H1 (cell line): ENCODE data around the gene NOS1AP. TPM values are rescaled to one million over a fixed set of nuclear protein-coding genes. Genes with fewer than 3 reads are reported as not detected.

Experiments used
- CTCF ChIA-PET: fragments of 300-600 bp; sonication (Branson Sonifier 250); formaldehyde crosslinking; loops from one replicate; lab custom pipeline; 2021; ENCODE audit not compliant: partially characterized antibody; lab: Charles Lee
- POLR2A ChIA-PET: fragments of 300-600 bp; sonication (Branson Sonifier 250); formaldehyde crosslinking; loops from one replicate; lab custom pipeline; 2021; ENCODE audit warnings: inconsistent platforms; ENCODE audit not compliant: partially characterized antibody; lab: Charles Lee
- DNase-seq, 2 experiments: peaks; one replicate each; pipeline versions ENCODE4 v3.0.0 to v3.0.0-alpha.2; 2010 to 2022; ENCODE audit warnings: low spot score in 2 of 2, low read depth in 1 of 2, mixed read lengths in 1 of 2
- FAIRE-seq: peaks from 2 replicates; lab custom pipeline; 2011; peaks lifted over from hg19 to GRCh38; lab: Jason Lieb, UNC
- H2AFZ ChIP-seq: 2 replicates; pipeline ENCODE4 v1.8.1; 2012; ENCODE audit warnings: low read length, inconsistent platforms
- H2AK5ac ChIP-seq: 2 replicates; pipeline ENCODE4 v1.6.1; 2013; ENCODE audit warnings: low read depth, low read length
- H2BK120ac ChIP-seq: replicated peaks from 2 replicates; pipeline ENCODE3; 2013; ENCODE audit warnings: low read depth, low read length, inconsistent platforms
- H2BK12ac ChIP-seq: 2 replicates; pipeline ENCODE4 v1.6.1; 2013; ENCODE audit warnings: low read depth, low read length
- H2BK15ac ChIP-seq: 2 replicates; pipeline ENCODE4 v1.6.1; 2013; ENCODE audit warnings: low read length
- H2BK20ac ChIP-seq: 2 replicates; pipeline ENCODE4 v1.6.1; 2013; ENCODE audit warnings: low read length
- H2BK5ac ChIP-seq: 2 replicates; pipeline ENCODE4 v1.6.1; 2013; ENCODE audit warnings: low read depth, low read length
- H3K14ac ChIP-seq: 2 replicates; pipeline ENCODE4 v1.6.1; 2013; ENCODE audit warnings: inconsistent platforms; ENCODE audit not compliant: insufficient read length
- H3K18ac ChIP-seq: 2 replicates; pipeline ENCODE4 v1.6.1; 2013; ENCODE audit warnings: low read length; ENCODE audit errors: extremely low read depth
- H3K23ac ChIP-seq: 2 replicates; pipeline ENCODE4 v1.6.1; 2013; ENCODE audit warnings: inconsistent platforms; ENCODE audit not compliant: insufficient read length
- H3K23me2 ChIP-seq: 2 replicates; pipeline ENCODE4 v1.6.1; 2013; ENCODE audit warnings: low read depth, low read length
- H3K27ac ChIP-seq: 2 replicates; pipeline ENCODE4 v1.6.1; 2011; ENCODE audit warnings: low read depth, low read length, inconsistent platforms
- H3K27me3 ChIP-seq, 4 experiments: replicated peaks in 1 of 4; 1 replicate in 1 of 4; 2 replicates in 3 of 4; pipeline versions ENCODE4 v1.6.1 to v1.8.1; 2011 to 2013; ENCODE audit warnings: low read length in 3 of 4, mild to moderate bottlenecking in 3 of 4, inconsistent platforms in 2 of 4, mixed read lengths in 2 of 4, moderate library complexity in 1 of 4; ENCODE audit not compliant: control insufficient read depth in 3 of 4, insufficient read depth in 3 of 4; ENCODE audit errors: extremely low read depth in 1 of 4
- H3K36me3 ChIP-seq, 4 experiments: 2 replicates each; pipeline versions ENCODE4 v1.6.1 to v1.8.1; 2011 to 2013; ENCODE audit warnings: mild to moderate bottlenecking in 4 of 4, low read length in 3 of 4, moderate library complexity in 2 of 4, control low read depth in 1 of 4, inconsistent platforms in 1 of 4; ENCODE audit not compliant: insufficient read depth in 4 of 4, control insufficient read depth in 2 of 4
- H3K4ac ChIP-seq: replicated peaks from 2 replicates; pipeline ENCODE3; 2013; ENCODE audit warnings: low read length, low read depth, mixed read lengths, inconsistent platforms; ENCODE audit not compliant: insufficient read length
- H3K4me1 ChIP-seq, 4 experiments: replicated peaks in 1 of 4; 1 replicate in 1 of 4; 2 replicates in 3 of 4; pipeline versions ENCODE4 v1.6.1 to v1.8.1; 2011 to 2013; ENCODE audit warnings: low read length in 3 of 4, inconsistent platforms in 2 of 4, mixed read lengths in 1 of 4; ENCODE audit not compliant: insufficient read depth in 4 of 4, control insufficient read depth in 3 of 4
- H3K4me2 ChIP-seq, 2 experiments: 2 replicates each; pipeline versions ENCODE4 v1.6.1 to v1.8.1; 2011 to 2013; ENCODE audit warnings: low read depth in 2 of 2, low read length in 2 of 2, control low read depth in 1 of 2, inconsistent platforms in 1 of 2, mild to moderate bottlenecking in 1 of 2; ENCODE audit not compliant: insufficient read depth in 1 of 2
- H3K4me3 ChIP-seq, 4 experiments: fragments of 200-600, 300-600 bp in 1 of 4; sonication (generic), shearing (Covaris generic), sonication (Bioruptor Twin) in 1 of 4; 2 replicates each; pipeline versions ENCODE4 v1.5.1 to v1.8.1; 2011 to 2016; ENCODE audit warnings: low read length in 4 of 4, low read depth in 3 of 4, control low read depth in 2 of 4, inconsistent platforms in 2 of 4, mild to moderate bottlenecking in 2 of 4, mixed read lengths in 1 of 4, moderate library complexity in 1 of 4; ENCODE audit not compliant: insufficient read depth in 2 of 4; ENCODE audit errors: extremely low read depth in 1 of 4
- H3K56ac ChIP-seq: replicated peaks from 2 replicates; pipeline ENCODE3; 2013; ENCODE audit warnings: low read depth, mild to moderate bottlenecking, mixed read lengths, low read length, inconsistent platforms; ENCODE audit not compliant: insufficient read length
- H3K79me1 ChIP-seq: 2 replicates; pipeline ENCODE4 v1.6.1; 2013; ENCODE audit warnings: low read depth, low read length, control low read depth
- H3K79me2 ChIP-seq, 2 experiments: 2 replicates each; pipeline versions ENCODE4 v1.6.1 to v1.8.1; 2012 to 2013; ENCODE audit warnings: low read length in 2 of 2, mild to moderate bottlenecking in 2 of 2, inconsistent platforms in 1 of 2; ENCODE audit not compliant: insufficient read depth in 2 of 2, control insufficient read depth in 1 of 2
- H3K9ac ChIP-seq, 4 experiments: replicated peaks in 1 of 4; 1 replicate in 1 of 4; 2 replicates in 3 of 4; pipeline versions ENCODE4 v1.6.1 to v1.8.1; 2011 to 2013; ENCODE audit warnings: low read depth in 3 of 4, low read length in 3 of 4, control low read depth in 2 of 4, mild to moderate bottlenecking in 2 of 4, moderate library complexity in 2 of 4, inconsistent platforms in 1 of 4; ENCODE audit errors: extremely low read depth in 1 of 4
- H3K9me3 ChIP-seq, 2 experiments: 2 replicates each; pipeline versions ENCODE4 v1.6.1 to v1.8.1; 2012 to 2013; ENCODE audit warnings: mild to moderate bottlenecking in 2 of 2, moderate library complexity in 2 of 2, control low read depth in 1 of 2, inconsistent platforms in 1 of 2, low read depth in 1 of 2, low read length in 1 of 2, mixed read lengths in 1 of 2; ENCODE audit not compliant: insufficient read depth in 2 of 2
- H4K20me1 ChIP-seq, 2 experiments: replicated peaks in 1 of 2; 2 replicates each; pipeline versions ENCODE3 to v1.8.1; 2011 to 2013; ENCODE audit warnings: inconsistent platforms in 2 of 2, low read length in 2 of 2, mild to moderate bottlenecking in 1 of 2; ENCODE audit not compliant: insufficient read depth in 2 of 2, control insufficient read depth in 1 of 2
- H4K5ac ChIP-seq: 2 replicates; pipeline ENCODE4 v1.6.1; 2013; ENCODE audit warnings: low read length, low read depth, mixed read lengths, inconsistent platforms; ENCODE audit not compliant: insufficient read length
- H4K8ac ChIP-seq: 2 replicates; pipeline ENCODE4 v1.8.0; 2013; ENCODE audit warnings: mild to moderate bottlenecking, moderate library complexity, low read length, inconsistent platforms; ENCODE audit not compliant: insufficient read depth; ENCODE audit errors: extremely low read depth
- H4K91ac ChIP-seq: replicated peaks from 2 replicates; pipeline ENCODE3; 2013; ENCODE audit warnings: low read length, mixed read lengths, inconsistent platforms; ENCODE audit not compliant: insufficient read length
- ASH2L ChIP-seq: fragments of 200-600, 300-600 bp; sonication (generic); IDR thresholded peaks from one replicate; pipeline ENCODE4 v1.7.1; 2017; ENCODE audit warnings: low read length
- EP300 ChIP-seq, 2 experiments: IDR thresholded peaks; 1 replicate in 1 of 2; 2 replicates in 1 of 2; pipeline ENCODE4 v1.6.1; 2011 to 2012; ENCODE audit warnings: low read depth in 2 of 2, low read length in 2 of 2, mild to moderate bottlenecking in 2 of 2, borderline replicate concordance in 1 of 2, inconsistent platforms in 1 of 2, moderate library complexity in 1 of 2
- RNF2 ChIP-seq: fragments of 200-900, 300-1000 bp; sonication (generic); IDR thresholded peaks from 2 replicates; pipeline ENCODE4 v1.7.1; 2016; ENCODE audit warnings: borderline replicate concordance, low read depth, mild to moderate bottlenecking, antibody characterized with exemption, low read length; ENCODE audit not compliant: poor library complexity, severe bottlenecking; ENCODE audit errors: missing control alignments
- SIRT6 ChIP-seq: IDR thresholded peaks from one replicate; pipeline ENCODE4 v1.7.1; 2012; ENCODE audit warnings: low read length, inconsistent platforms
- SRF ChIP-seq: IDR thresholded peaks from 2 replicates; pipeline ENCODE4 v1.6.1; 2011; ENCODE audit warnings: mild to moderate bottlenecking, low read depth, low read length, moderate library complexity
- YY1 ChIP-seq: IDR thresholded peaks from 2 replicates; pipeline ENCODE4 v1.6.1; 2011; ENCODE audit warnings: low read depth, mild to moderate bottlenecking, low read length
- WGBS, 2 experiments: shearing (Covaris generic) in 1 of 2; methylation state at CpG; one replicate each; pipeline versions ENCODE4 v1.1.6 to v1.1.7; 2013 to 2015; ENCODE audit warnings: low lambda C conversion rate in 2 of 2, mixed read lengths in 2 of 2, inconsistent platforms in 1 of 2, low coverage in 1 of 2, missing lambda C conversion rate in 1 of 2; ENCODE audit not compliant: insufficient replicate concordance in 2 of 2, insufficient coverage in 1 of 2, insufficient read length in 1 of 2; ENCODE audit errors: extremely low coverage in 1 of 2, missing lambda C conversion rate in 1 of 2; 5-methylcytosine and 5-hydroxymethylcytosine counted together
- polyA plus RNA-seq, 7 experiments: library from polyadenylated mRNA; depleted of rRNA in 3 of 7; stranded (reverse) in 5 of 7; unstranded in 2 of 7; fragments of >200 nt in 5 of 7; fragments of 200-250 nt in 2 of 7; gene quantifications; 1 replicate in 5 of 7; 2 replicates in 1 of 7; 4 replicates in 1 of 7; pipeline versions ENCODE4 v1.2.1 to v1.2.3, GENCODE V29; 2011 to 2013; ENCODE audit warnings: missing spikeins in 2 of 7, mixed read lengths in 2 of 7
- total RNA-seq: library from RNA; stranded (reverse); fragmentation: NEBNext Ultra II Directional; extraction: Animal tissue kit (Norgen Biotek cat#: 25700); gene quantifications from 2 replicates; pipeline ENCODE4 v1.2.1, GENCODE V29; 2021

The NOS1AP gene
- total and polyA plus RNA-seq, 2 of the 8 experiments (the other 6 are each of a cell fraction or from before 2014, with no cell fraction given): 2.4 to 12.1 TPM

DNA sequence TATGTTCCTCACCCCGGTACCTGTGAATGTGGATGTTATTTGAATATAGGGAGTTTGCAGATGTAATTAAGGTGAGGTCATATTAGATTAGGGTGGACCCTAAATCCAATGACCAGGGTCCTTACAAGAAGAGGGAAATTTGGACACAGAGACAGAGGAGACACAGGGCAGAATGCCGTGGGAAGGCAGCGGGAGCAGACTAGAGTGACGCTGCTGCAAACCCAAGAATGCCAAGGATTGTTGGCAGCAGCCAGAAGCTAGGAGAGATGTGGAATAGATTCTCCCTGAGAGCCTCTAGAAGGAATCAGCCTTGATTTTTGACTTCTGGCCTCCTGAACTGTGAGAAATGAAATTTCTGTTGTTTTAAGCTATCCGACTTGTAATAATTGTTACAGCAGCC is 253.5 kb downstream of the NOS1AP start:
- Histone ChIP-seq H4K91ac (no peak overlapping the region), H4K5ac (no peak overlapping the region), H4K8ac (no peak overlapping the region), H3K27ac (no peak overlapping the region), H2AFZ (no peak overlapping the region), H3K27me3 (no peaks in the 10 kb centered on the region), H2BK120ac (no peak overlapping the region), H3K18ac (no peak overlapping the region), H4K20me1 (no peaks in the 10 kb centered on the region), H3K9ac (no peak overlapping the region), H3K9me3 (no peaks in the 10 kb centered on the region), H2BK15ac (no peak overlapping the region), H3K36me3 (no peaks in the 10 kb centered on the region), H2BK5ac (no peak overlapping the region), H3K4me2 (no peak overlapping the region), H2BK12ac (no peak overlapping the region), H3K23me2 (no peaks in the 10 kb centered on the region), H3K4ac (no peak overlapping the region), H3K14ac (no peak overlapping the region), H3K79me1 (no peaks in the 10 kb centered on the region), H3K4me1 (no peaks in the 10 kb centered on the region), H3K56ac (no peak overlapping the region), H2AK5ac (no peak overlapping the region), H3K79me2 (no peaks in the 10 kb centered on the region), H2BK20ac (no peak overlapping the region), H3K4me3 (no peak overlapping the region), H3K23ac (no peak overlapping the region)
- TF ChIP-seq SIRT6: no peak
- no peak for TF ChIP-seq RNF2
- TF ChIP-seq ASH2L: no peak
- no peak for TF ChIP-seq SRF
- no peak for TF ChIP-seq EP300 (IDR thresholded peaks at IDR 0.05; ENCODE audit: borderline replicate concordance in 1 of 2, low read depth in 2 of 2, low read length in 2 of 2)
- no peak for TF ChIP-seq YY1
- WGBS, 2 experiments: 89% methylated on average over 5 of the region's 5 CpGs; no CpG with 5 or more reads in 1 of the 2 experiments
- ChIA-PET POLR2A (no interaction called here), CTCF (interaction anchor here (1.2 to 1.5 kb wide), 3 partner anchors 16 to 68 kb away, joined by 3 to 4 read pairs (median 3); no protein-coding TSS in a partner anchor)
- FAIRE-seq (no peak), DNase-seq (no peak)
